DOHH2 (cell line): ENCODE data around the gene MT1F.

Experiments used
- H3F3A ChIP-seq: fragments of 200-600 bp; sonication (generic), shearing (Covaris generic); 2 replicates; pipeline ENCODE4 v1.6.0; 2016; ENCODE audit warnings: antibody characterized with exemption, mild to moderate bottlenecking; ENCODE audit not compliant: control insufficient read depth, insufficient read depth
- H3K27ac ChIP-seq: fragments of 200-600 bp; sonication (generic); 2 replicates; pipeline ENCODE4 v1.5.1; 2014; ENCODE audit warnings: low read depth, mild to moderate bottlenecking, low read length, moderate library complexity
- H3K27me3 ChIP-seq: fragments of 200-600 bp; sonication (generic); 2 replicates; pipeline ENCODE4 v1.6.1; 2014; ENCODE audit warnings: mild to moderate bottlenecking, low read length, mixed read lengths; ENCODE audit not compliant: control insufficient read depth
- H3K36me3 ChIP-seq: fragments of 200-600 bp; sonication (generic); 2 replicates; pipeline ENCODE4 v1.6.1; 2014; ENCODE audit warnings: mild to moderate bottlenecking, low read length, moderate library complexity, mixed read lengths; ENCODE audit not compliant: control insufficient read depth
- H3K4me1 ChIP-seq: fragments of 200-600 bp; sonication (generic); 2 replicates; pipeline ENCODE4 v1.6.1; 2014; ENCODE audit warnings: mild to moderate bottlenecking, low read length, mixed read lengths; ENCODE audit not compliant: control insufficient read depth
- H3K4me2 ChIP-seq: fragments of 200-600 bp; sonication (generic); 2 replicates; pipeline ENCODE4 v1.6.0; 2014; ENCODE audit warnings: mild to moderate bottlenecking, low read length, moderate library complexity
- H3K4me3 ChIP-seq: fragments of 200-600 bp; sonication (generic); 2 replicates; pipeline ENCODE4 v1.5.1; 2014; ENCODE audit warnings: mild to moderate bottlenecking, low read length, mixed read lengths
- H3K79me2 ChIP-seq: fragments of 200-600 bp; sonication (generic); 2 replicates; pipeline ENCODE4 v1.6.1; 2014; ENCODE audit warnings: mild to moderate bottlenecking, low read length, mixed read lengths; ENCODE audit not compliant: control insufficient read depth
- H3K9me2 ChIP-seq: fragments of 200-600 bp; sonication (generic); replicated peaks from 2 replicates; pipeline ENCODE4 v1.6.1; 2014; ENCODE audit warnings: mild to moderate bottlenecking, low read length, mixed read lengths; ENCODE audit not compliant: control insufficient read depth
- H3K9me3 ChIP-seq: fragments of 200-600 bp; sonication (generic); 2 replicates; pipeline ENCODE4 v1.6.1; 2014; ENCODE audit warnings: antibody characterized with exemption, low read length, mixed read lengths; ENCODE audit not compliant: control insufficient read depth, insufficient read depth
- H4K20me1 ChIP-seq: fragments of 200-600 bp; sonication (generic); 2 replicates; pipeline ENCODE4 v1.6.0; 2014; ENCODE audit warnings: low read depth, mild to moderate bottlenecking, antibody characterized with exemption, low read length, moderate library complexity; ENCODE audit not compliant: control insufficient read depth, insufficient read depth
- CTCF ChIP-seq: fragments of 200-600 bp; sonication (generic); IDR thresholded peaks from one replicate; pipeline ENCODE4 v1.5.1; 2014; ENCODE audit warnings: antibody characterized with exemption, mild to moderate bottlenecking, low read depth, low read length; ENCODE audit not compliant: poor library complexity, severe bottlenecking
- EZH2phosphoT487 ChIP-seq: fragments of 200-600 bp; sonication (generic); IDR thresholded peaks from 2 replicates; pipeline ENCODE4 v1.6.1; 2017; ENCODE audit warnings: borderline replicate concordance, mild to moderate bottlenecking, antibody characterized with exemption, low read length, moderate library complexity, mixed read lengths

Gene MT1F

GRCh38 chr16:56691885-56692284, 34.1 kb downstream of the MT1F start:
- Histone ChIP-seq H3K27me3 (peaks cover 18% of the 10 kb centered on the region; the same call in 1 of the 2 replicates), H3K9me2 (no peaks in the 10 kb centered on the region), H3F3A (no peaks in the 10 kb centered on the region), H3K4me2 (no peak overlapping the region), H3K36me3 (no peaks in the 10 kb centered on the region), H3K79me2 (no peaks in the 10 kb centered on the region), H4K20me1 (no peaks in the 10 kb centered on the region), H3K4me3 (no peak overlapping the region), H3K27ac (no peak overlapping the region), H3K4me1 (no peaks in the 10 kb centered on the region), H3K9me3 (no peaks in the 10 kb centered on the region)
- TF ChIP-seq EZH2phosphoT487, result no peak
- TF ChIP-seq CTCF, result no peak

- Histone ChIP-seq H3K79me2 (no peaks in the 10 kb centered on the region), H3F3A (no peaks in the 10 kb centered on the region), H3K4me2 (no peak overlapping the region), H3K36me3 (no peaks in the 10 kb centered on the region), H4K20me1 (no peaks in the 10 kb centered on the region), H3K27ac (no peak overlapping the region), H3K9me3 (no peaks in the 10 kb centered on the region), H3K4me3 (no peak overlapping the region), H3K4me1 (no peaks in the 10 kb centered on the region), H3K9me2 (no peaks in the 10 kb centered on the region), H3K27me3 (no peaks in the 10 kb centered on the region)
- TF ChIP-seq CTCF, result no peak
- no peak for TF ChIP-seq EZH2phosphoT487
Measured at GRCh38 chr16:56695246-56695645, 37.5 kb downstream of the MT1F start.

- H3K27me3 ChIP-seq, result no peaks in the 10 kb centered on the region
- no peaks in the 10 kb centered on the region for H3K9me2 ChIP-seq
- H3K79me2 ChIP-seq, result no peaks in the 10 kb centered on the region
- H4K20me1 ChIP-seq, result no peaks in the 10 kb centered on the region
- no peaks in the 10 kb centered on the region for H3F3A ChIP-seq
- H3K36me3 ChIP-seq, result no peaks in the 10 kb centered on the region
- H3K4me3 ChIP-seq, result no peak overlapping the region
- TF ChIP-seq EZH2phosphoT487 (no peak), CTCF (no peak)
- H3K9me3 ChIP-seq, result no peaks in the 10 kb centered on the region
- H3K4me2 ChIP-seq, result no peak overlapping the region
- no peak overlapping the region for H3K27ac ChIP-seq
- H3K4me1 ChIP-seq, result 0 out of 2 replicates have a peak, but pooled peaks cover 3% of the 10 kb centered on the region
Measured at GRCh38 chr16:56697456-56698155, 39.8 kb downstream of the MT1F start.
